ENCODE results near the gene CNDP2. TPM values are rescaled to one million over a fixed set of nuclear protein-coding genes. Genes with fewer than 3 reads are reported as not detected.

Gene CNDP2
- total and polyA plus RNA-seq, 8 donors: 65.7 to 196 (median 94.4) TPM

DNA sequence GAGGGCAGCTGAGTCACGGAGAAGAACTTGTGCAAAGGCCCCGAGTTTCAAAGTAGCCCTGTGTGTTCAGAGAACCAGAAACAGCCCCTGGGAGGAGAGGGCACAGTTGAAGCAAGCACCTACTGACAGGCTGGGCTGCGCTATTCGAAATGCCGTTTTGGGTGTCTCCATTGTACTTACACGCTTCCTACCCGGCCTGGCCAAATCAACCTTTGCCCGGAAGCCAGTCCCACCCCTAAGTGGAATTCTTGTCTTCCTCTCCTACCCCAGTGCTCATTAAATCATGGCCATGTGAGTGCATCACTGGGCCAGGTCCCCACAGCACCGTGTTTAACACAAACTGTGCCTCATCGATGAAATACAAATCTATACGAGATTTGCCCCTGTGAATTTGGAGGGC is 45.0 kb upstream of the CNDP2 start:
- peaks cover 0 to under 1% (median 0%) of the 10 kb centered on the region in 3 donors for H3K4me1 ChIP-seq
- FAIRE-seq (no peak), DNase-seq (no peak), ATAC-seq (no peak)
- WGBS, 2 donors: 84 to 91% methylated on average over 11 of the region's 11 CpGs
- H3K27me3 ChIP-seq: peaks cover 0 to 5% (median 3%) of the 10 kb centered on the region in 4 donors
- intact Hi-C loops (cut with DNase I): no loop called here
- H3K4me3 ChIP-seq: no peak overlapping the region
- no peak overlapping the region for H3K27ac ChIP-seq
- TF ChIP-seq, protein P1, sequence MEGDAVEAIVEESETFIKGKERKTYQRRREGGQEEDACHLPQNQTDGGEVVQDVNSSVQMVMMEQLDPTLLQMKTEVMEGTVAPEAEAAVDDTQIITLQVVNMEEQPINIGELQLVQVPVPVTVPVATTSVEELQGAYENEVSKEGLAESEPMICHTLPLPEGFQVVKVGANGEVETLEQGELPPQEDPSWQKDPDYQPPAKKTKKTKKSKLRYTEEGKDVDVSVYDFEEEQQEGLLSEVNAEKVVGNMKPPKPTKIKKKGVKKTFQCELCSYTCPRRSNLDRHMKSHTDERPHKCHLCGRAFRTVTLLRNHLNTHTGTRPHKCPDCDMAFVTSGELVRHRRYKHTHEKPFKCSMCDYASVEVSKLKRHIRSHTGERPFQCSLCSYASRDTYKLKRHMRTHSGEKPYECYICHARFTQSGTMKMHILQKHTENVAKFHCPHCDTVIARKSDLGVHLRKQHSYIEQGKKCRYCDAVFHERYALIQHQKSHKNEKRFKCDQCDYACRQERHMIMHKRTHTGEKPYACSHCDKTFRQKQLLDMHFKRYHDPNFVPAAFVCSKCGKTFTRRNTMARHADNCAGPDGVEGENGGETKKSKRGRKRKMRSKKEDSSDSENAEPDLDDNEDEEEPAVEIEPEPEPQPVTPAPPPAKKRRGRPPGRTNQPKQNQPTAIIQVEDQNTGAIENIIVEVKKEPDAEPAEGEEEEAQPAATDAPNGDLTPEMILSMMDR (IDR thresholded peaks at IDR 0.05): no peak
- no peaks in the 10 kb centered on the region for H3K9me3 ChIP-seq
- no peaks in the 10 kb centered on the region for H3K36me3 ChIP-seq

DNA sequence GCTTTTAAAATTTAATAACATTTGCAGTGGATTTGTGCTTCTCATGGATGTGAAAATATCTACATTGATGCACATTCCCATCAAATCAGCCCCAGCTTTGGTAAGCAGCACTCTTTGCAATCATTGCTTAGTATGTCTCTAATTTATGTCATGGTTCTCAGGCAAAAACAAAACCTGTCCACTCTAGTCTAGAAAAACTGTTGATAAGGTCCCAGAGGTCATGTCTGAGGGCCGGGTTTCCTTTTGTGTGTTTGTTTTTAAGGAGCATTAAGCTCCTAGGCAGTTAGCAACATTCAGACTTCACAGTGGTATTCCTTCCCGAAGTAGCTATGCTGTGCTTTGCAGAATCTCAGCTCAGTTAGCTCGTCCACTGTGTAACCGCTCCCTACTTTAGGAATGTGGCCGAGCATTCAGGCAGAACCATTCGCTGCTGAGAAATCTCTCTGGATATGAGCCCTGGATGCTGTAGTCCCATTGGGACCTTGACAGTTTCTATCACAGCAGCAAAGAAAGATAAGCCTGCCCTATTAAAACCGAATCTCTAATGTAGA is 43.1 kb upstream of the CNDP2 start:
- ATAC-seq (no peak), FAIRE-seq (no peak), DNase-seq (no peak)
- 64 to 65% methylated on average over 7 of the region's 7 CpGs for WGBS, 2 donors
- TF ChIP-seq, protein P1 (IDR thresholded peaks at IDR 0.05): no peak
- Histone ChIP-seq H3K27me3 (peaks cover 0 to 7% (median 3%) of the 10 kb centered on the region in 4 donors), H3K36me3 (no peaks in the 10 kb centered on the region), H3K4me3 (no peak overlapping the region), H3K9me3 (no peaks in the 10 kb centered on the region), H3K4me1 (peaks cover 0 to 7% (median 6%) of the 10 kb centered on the region in 3 donors), H3K27ac (no peak overlapping the region)
- intact Hi-C loops (cut with DNase I): no loop called here

DNA sequence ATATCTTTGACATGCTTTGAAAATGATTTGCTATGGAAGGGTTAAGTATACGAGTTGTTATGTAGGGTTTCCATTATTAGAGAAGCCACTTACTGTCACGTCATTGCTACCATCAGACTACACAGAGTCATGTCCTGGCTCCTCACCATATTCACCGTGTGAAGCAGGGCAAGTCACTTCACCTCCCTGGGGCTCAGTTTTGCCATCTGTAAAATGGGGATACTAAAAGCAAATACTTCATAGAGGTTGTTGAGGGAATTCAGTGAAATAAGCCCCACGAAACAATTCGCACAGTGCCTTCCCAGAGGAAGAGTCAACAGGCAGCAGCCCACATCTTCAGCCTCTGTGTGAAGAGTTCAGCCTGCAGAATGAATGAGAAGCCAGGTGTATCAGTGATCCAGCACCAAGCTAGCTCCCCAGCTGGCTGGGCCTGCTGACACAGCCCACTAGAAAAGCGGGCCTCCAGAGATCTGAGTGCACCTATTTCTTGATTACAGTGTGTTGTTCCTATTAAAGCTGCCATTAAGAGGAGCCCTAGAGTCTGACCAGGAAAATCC is 42.4 kb upstream of the CNDP2 start:
- ATAC-seq (no peak), FAIRE-seq (no peak), DNase-seq (no peak)
- TF ChIP-seq, protein P1 (IDR thresholded peaks at IDR 0.05): no peak
- 80 to 85% methylated on average over 6 of the region's 6 CpGs for WGBS, 2 donors
- Histone ChIP-seq H3K9me3 (no peaks in the 10 kb centered on the region), H3K27ac (no peak overlapping the region), H3K27me3 (peaks cover 0 to 7% (median 3%) of the 10 kb centered on the region in 4 donors), H3K36me3 (no peaks in the 10 kb centered on the region), H3K4me1 (peaks cover 0 to 7% (median 6%) of the 10 kb centered on the region in 3 donors), H3K4me3 (no peak overlapping the region)
- intact Hi-C loops (cut with DNase I): no loop called here

DNA sequence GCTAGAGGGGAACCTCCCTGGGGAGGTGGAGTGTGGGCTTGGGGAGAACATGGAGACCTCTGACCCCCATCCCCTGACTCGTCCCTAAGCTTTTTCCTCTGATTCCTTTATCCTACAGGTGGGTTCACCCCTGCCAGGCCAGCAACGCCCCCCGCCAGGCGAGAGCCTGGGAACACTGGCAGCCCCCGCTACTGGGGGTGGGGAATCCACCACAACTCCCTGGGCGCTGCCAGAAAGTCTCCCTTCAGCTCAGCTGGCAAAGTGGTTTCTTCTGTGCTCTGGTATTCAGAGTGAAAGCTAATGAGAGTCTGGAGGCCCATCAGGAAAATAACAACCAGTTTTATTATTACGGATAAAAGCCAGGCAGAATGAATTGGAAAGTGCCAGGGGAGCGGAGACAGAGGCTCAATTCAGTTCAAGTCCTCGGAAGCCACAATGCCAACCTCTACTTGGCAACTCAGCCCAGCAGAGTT is 41.8 kb upstream of the CNDP2 start:
- no peak for FAIRE-seq
- ATAC-seq: no peak
- H3K36me3 ChIP-seq: no peaks in the 10 kb centered on the region
- intact Hi-C loops (cut with DNase I): no loop called here
- DNase-seq: no peak
- TF ChIP-seq, protein P1 (IDR thresholded peaks at IDR 0.05): no peak
- H3K9me3 ChIP-seq: no peaks in the 10 kb centered on the region
- H3K27me3 ChIP-seq: peaks cover 0 to 7% (median 3%) of the 10 kb centered on the region in 4 donors
- no peak overlapping the region for H3K27ac ChIP-seq
- peaks cover 0 to 7% (median 6%) of the 10 kb centered on the region in 3 donors for H3K4me1 ChIP-seq
- no peak overlapping the region for H3K4me3 ChIP-seq
- 78 to 83% methylated on average over 9 of the region's 9 CpGs for WGBS, 2 donors

DNA sequence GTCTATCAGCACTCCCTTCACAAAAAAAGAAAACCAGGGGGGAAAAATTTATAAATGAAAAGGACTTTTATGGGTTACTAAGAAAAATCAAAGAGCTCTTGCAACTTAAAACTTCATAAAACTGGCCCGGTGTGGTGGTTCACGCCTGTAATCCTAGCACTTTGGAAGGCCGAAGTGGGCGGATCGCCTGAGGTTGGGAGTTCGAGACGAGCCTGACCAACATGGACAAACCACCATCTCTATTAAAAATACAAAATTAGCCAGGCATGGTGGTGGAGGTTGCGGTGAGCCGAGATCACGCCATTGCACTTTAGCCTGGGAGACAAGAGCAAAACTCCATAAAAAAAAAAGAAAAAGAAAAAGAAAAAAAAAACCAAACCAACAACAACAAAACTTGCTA is 40.8 kb upstream of the CNDP2 start:
- DNase-seq: no peak
- H3K36me3 ChIP-seq: no peaks in the 10 kb centered on the region
- no peak for FAIRE-seq
- no peak for ATAC-seq
- H3K9me3 ChIP-seq: no peaks in the 10 kb centered on the region
- peaks cover 0 to 7% (median 6%) of the 10 kb centered on the region in 3 donors for H3K4me1 ChIP-seq
- WGBS, 2 donors: 80 to 92% methylated on average over 10 of the region's 10 CpGs
- H3K27me3 ChIP-seq: peaks cover 0 to 7% (median 3%) of the 10 kb centered on the region in 4 donors
- no peak overlapping the region for H3K4me3 ChIP-seq
- no peak overlapping the region for H3K27ac ChIP-seq
- TF ChIP-seq, protein P1 (IDR thresholded peaks at IDR 0.05): no peak
- intact Hi-C loops (cut with DNase I): no loop called here
